Pancreas (tissue), 10 donors: ENCODE measurements around the gene HDAC4. TPM values are rescaled to one million over a fixed set of nuclear protein-coding genes. Genes with fewer than 3 reads are reported as not detected.

Experiments
- ATAC-seq, 4 donors: fragments of 200-7000 bp; cut with Tn5 transposase; one replicate each; pipeline versions ENCODE4 v1.8.0 to v1.9.1; 2020; ENCODE audit warnings: mild to moderate bottlenecking in 4 of 4, moderate library complexity in 4 of 4
- DNase-seq, 6 donors: peaks; one replicate each; pipeline ENCODE4 v3.0.0-alpha.2; 2020
- FAIRE-seq: peaks from 2 replicates; lab custom pipeline; 2012; peaks lifted over from hg19 to GRCh38; lab: Jason Lieb, UNC
- H3K27ac ChIP-seq, 4 donors: fragments of 200-600 bp; sonication (generic); 1 replicate in 3 of 4; 2 replicates in 1 of 4; pipeline versions ENCODE4 v1.5.0 to v1.8.0; 2020
- H3K27me3 ChIP-seq, 4 donors: fragments of 200-600 bp; one replicate each; pipeline ENCODE4 v1.8.0; 2021
- H3K36me3 ChIP-seq, 3 donors: fragments of 200-600 bp; sonication (generic) in 1 of 3; one replicate each; pipeline versions ENCODE4 v1.5.0 to v1.8.0; 2020 to 2021
- H3K4me1 ChIP-seq, 3 donors: fragments of 200-600 bp; one replicate each; pipeline ENCODE4 v1.8.0; 2021
- H3K4me3 ChIP-seq, 4 donors: fragments of 200-600 bp; sonication (generic) in 2 of 4; one replicate each; pipeline versions ENCODE4 v1.5.0 to v1.8.0; 2020 to 2021
- H3K9me3 ChIP-seq, 4 donors: fragments of 200-600 bp; one replicate each; pipeline ENCODE4 v1.8.0; 2021
- WGBS, 2 donors: extraction: QIAGEN DNeasy Blood & Tissue Kit; methylation state at CpG; one replicate each; pipeline ENCODE4 v1.1.7; 2013; 5-methylcytosine and 5-hydroxymethylcytosine counted together
- intact Hi-C, 3 donors: fragments of 100-400 bp; cut with DNase I; formaldehyde crosslinking; loops; one replicate each; pipeline versions ENCODE4 v1.11.1 to v1.14.2; 2022
- polyA plus RNA-seq, 2 donors: library from polyadenylated mRNA; stranded (reverse); fragments of 200-250 nt; gene quantifications; one replicate each; pipeline ENCODE4 v1.2.3, GENCODE V29; 2013
- total RNA-seq, 6 donors: library from RNA; stranded (reverse); fragmentation: NEBNext Ultra II Directional in 4 of 6; extraction: Animal tissue kit (Norgen Biotek cat#: 25700) in 4 of 6; gene quantifications; one replicate each; pipeline versions ENCODE4 v1.2.1 to v1.2.4, GENCODE V29; 2021 to 2023
- TF ChIP-seq, protein P1 (sequence below), 4 donors: fragments of 200-600 bp; sonication (generic) in 3 of 4; IDR thresholded peaks; one replicate each; pipeline versions ENCODE4 v1.5.0 to v1.8.0; 2021; ENCODE audit warnings: antibody characterized with exemption in 4 of 4
- donor health status: healthy with polysubstance abuse.
- donor health status: DM: no; HTN: no; CAD: no; lungs with moderate emphysema.
- donor health status: DM: no; HTN: no; CAD: no.
- donor health status: control.
- donor health status: control.
- donor health status: Bipolar disorder and iron deficiency.
- donor health status: DM: yes; HTN: yes; CAD: no.
- donor health status: DM: no; HTN: no; CAD: no.
- donor health status: DM: no; HTN: no; CAD: no.
- donor health status: DM: yes; HTN: yes; CAD: no.

HDAC4 gene
- total and polyA plus RNA-seq, 8 donors: 8.2 to 31.8 (median 16.6) TPM

DNA sequence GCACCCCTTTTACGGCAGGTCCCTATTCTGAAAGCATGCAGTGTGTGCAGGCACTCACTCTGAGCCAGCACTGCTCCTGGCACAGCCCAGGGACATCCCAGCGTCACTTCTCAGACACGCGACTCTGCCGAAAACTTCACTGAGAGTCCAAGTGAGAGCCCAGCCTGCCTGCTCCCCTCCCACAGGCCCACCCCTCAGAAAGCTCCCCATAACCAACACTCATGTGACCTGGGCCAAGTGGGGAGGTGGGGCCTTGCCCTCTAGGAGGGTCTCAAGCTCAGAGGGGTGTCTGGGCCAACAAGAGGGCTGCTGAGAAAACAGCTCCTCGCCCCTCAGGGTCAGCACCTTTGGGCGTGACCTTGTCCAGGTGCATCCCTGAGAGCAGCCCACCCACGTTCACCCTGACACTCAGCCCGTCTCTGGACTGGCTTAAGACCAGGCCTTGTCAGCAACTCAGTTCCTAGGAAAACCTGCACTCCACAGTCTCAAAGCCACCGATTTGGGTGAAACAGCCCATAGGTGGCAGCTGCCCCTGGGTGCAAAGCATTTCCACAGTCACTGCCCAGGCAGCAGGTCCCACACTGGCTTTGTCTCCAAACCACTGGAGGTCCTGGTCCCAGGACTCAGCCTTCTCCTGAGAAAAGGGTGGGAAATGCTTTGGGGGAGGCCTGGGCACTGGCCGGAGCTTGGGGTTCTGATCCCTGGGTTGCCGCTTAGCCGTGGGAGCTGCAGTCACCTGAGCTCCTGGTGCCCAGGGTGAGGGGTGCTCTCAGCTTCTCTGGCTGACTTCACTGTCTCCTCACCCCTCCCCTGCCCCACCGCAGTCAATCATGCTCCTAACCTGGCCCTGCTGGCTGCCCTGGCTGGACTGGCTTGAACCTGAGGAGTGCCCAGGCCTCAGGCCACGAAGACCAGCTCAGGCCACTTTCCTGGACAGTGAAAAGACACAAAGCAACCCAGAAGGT lies 209.6 kb downstream of the HDAC4 start:
- Histone ChIP-seq H3K27ac (no peak overlapping the region), H3K4me1 (no peaks in the 10 kb centered on the region), H3K36me3 (peaks cover 0 to 16% (median 0%) of the 10 kb centered on the region in 3 donors), H3K9me3 (no peaks in the 10 kb centered on the region), H3K27me3 (no peaks in the 10 kb centered on the region), H3K4me3 (no peak overlapping the region)
- intact Hi-C loops: no loop called here
- no peak for FAIRE-seq
- DNase-seq: peak in 2 of 6 donors; percentile 12 to 31
- no peak for ATAC-seq
- 88 to 94% methylated on average over 15 of the region's 15 CpGs for WGBS, 2 donors
- TF ChIP-seq, protein P1, sequence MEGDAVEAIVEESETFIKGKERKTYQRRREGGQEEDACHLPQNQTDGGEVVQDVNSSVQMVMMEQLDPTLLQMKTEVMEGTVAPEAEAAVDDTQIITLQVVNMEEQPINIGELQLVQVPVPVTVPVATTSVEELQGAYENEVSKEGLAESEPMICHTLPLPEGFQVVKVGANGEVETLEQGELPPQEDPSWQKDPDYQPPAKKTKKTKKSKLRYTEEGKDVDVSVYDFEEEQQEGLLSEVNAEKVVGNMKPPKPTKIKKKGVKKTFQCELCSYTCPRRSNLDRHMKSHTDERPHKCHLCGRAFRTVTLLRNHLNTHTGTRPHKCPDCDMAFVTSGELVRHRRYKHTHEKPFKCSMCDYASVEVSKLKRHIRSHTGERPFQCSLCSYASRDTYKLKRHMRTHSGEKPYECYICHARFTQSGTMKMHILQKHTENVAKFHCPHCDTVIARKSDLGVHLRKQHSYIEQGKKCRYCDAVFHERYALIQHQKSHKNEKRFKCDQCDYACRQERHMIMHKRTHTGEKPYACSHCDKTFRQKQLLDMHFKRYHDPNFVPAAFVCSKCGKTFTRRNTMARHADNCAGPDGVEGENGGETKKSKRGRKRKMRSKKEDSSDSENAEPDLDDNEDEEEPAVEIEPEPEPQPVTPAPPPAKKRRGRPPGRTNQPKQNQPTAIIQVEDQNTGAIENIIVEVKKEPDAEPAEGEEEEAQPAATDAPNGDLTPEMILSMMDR (IDR thresholded peaks at IDR 0.05): no peak

DNA sequence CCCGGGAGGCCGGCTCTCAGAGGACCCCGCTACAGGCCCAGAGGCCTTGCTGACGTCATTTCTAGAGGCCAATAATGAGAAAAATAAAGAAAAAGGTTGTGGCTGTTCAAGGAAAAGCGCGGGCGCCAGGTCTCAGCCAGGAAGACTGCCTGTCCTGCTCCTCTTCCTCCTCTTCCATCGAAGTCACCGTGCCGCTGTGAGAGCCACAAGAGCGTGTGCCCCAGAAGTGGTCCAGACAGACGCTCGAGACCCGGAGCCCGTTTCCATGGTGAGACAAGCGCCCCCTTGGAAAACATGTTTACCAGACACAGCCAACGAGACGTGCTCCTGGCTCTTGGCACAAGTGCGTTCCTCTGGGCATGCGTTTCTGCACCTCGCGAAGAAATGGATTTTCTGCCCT lies 210.5 kb downstream of the HDAC4 start:
- H3K27ac ChIP-seq: no peak overlapping the region
- FAIRE-seq: no peak
- H3K9me3 ChIP-seq: no peaks in the 10 kb centered on the region
- peaks cover 0 to 16% (median 0%) of the 10 kb centered on the region in 3 donors for H3K36me3 ChIP-seq
- WGBS, 2 donors: 97% methylated on average over 22 of the region's 22 CpGs
- H3K27me3 ChIP-seq: no peaks in the 10 kb centered on the region
- TF ChIP-seq, protein P1 (IDR thresholded peaks at IDR 0.05): no peak
- DNase-seq: peak in 2 of 6 donors; percentile 8 to 33
- no peaks in the 10 kb centered on the region for H3K4me1 ChIP-seq
- H3K4me3 ChIP-seq: no peak overlapping the region
- ATAC-seq: no peak
- intact Hi-C loops: no loop called here

DNA sequence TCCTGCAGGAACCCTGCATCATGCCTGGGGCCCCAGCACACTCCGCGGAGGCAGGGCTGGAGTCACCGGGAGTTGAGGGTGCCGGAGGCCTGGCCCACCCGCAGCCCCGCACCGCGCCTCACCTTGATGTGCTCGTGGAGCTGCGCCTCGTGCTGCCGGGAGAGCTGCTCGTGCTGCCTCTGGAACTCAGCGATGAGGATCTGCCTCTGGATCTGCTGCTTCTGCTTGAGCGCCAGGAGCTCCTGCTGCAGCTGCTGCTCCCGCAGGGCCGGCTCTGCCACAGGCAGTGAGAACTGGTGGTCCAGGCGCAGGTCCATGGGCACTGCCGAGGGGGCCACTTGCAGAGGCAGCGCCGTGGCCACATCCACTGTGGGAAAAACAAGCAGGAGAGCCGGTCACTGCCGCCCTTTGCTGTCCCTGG lies 211.1 kb downstream of the HDAC4 start:
- peaks cover 0 to 16% (median 0%) of the 10 kb centered on the region in 3 donors for H3K36me3 ChIP-seq
- H3K4me3 ChIP-seq: no peak overlapping the region
- DNase-seq (peak in 3 of 6 donors; percentile 8 to 49 (median 47)), ATAC-seq (no peak), FAIRE-seq (no peak)
- intact Hi-C loops: no loop called here
- WGBS, 2 donors: 98 to 99% methylated on average over 21 to 23 of the region's 23 CpGs
- H3K4me1 ChIP-seq: no peaks in the 10 kb centered on the region
- H3K27me3 ChIP-seq: no peaks in the 10 kb centered on the region
- H3K27ac ChIP-seq: no peak overlapping the region
- no peaks in the 10 kb centered on the region for H3K9me3 ChIP-seq
- TF ChIP-seq, protein P1 (IDR thresholded peaks at IDR 0.05): no peak

DNA sequence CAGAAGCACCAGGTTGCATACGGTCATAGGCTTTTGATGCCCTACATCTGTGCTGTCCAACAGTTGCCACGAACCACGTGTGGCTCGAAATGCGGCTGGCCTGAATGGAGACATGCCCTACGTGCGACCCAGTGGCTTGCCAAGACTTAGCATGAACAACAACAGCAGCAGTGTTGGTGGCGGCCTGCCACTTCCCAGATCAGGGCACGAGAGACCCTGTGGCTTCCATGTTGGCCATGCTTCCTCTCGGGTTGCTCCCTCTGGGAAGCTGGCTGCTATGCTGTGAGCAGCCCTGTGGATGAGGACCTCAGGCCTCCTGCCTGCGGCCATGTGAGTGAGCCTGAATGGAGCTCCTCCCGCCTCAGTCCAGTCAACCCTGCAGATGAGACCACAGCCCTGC lies 212.3 kb downstream of the HDAC4 start:
- Histone ChIP-seq H3K36me3 (peaks cover 0 to 16% (median 0%) of the 10 kb centered on the region in 3 donors), H3K27ac (no peak overlapping the region), H3K4me1 (no peaks in the 10 kb centered on the region), H3K4me3 (no peak overlapping the region), H3K9me3 (no peaks in the 10 kb centered on the region), H3K27me3 (no peaks in the 10 kb centered on the region)
- DNase-seq (peak in 1 of 6 donors; percentile 8), ATAC-seq (no peak), FAIRE-seq (no peak)
- intact Hi-C loops: no loop called here
- TF ChIP-seq, protein P1 (IDR thresholded peaks at IDR 0.05): no peak
- WGBS, 2 donors: 98% methylated on average over 12 of the region's 12 CpGs
